HL-60 (cell line): Measurements from ENCODE around the gene ZBTB2.

Experiments
- DNase-seq, 2 experiments: peaks; one replicate each; pipeline ENCODE4 v3.0.0-alpha.2; 2010 to 2020; ENCODE audit warnings: low read depth in 1 of 2, low spot score in 1 of 2
- H3K27ac ChIP-seq: fragments of 250-450 bp; sonication (Bioruptor Pico); replicated peaks from 2 replicates; pipeline ENCODE4 v1.5.1; 2020; ENCODE audit warnings: mild to moderate bottlenecking, moderate library complexity
- H3K27me3 ChIP-seq: fragments of 250-450 bp; sonication (Bioruptor Pico); 2 replicates; pipeline ENCODE4 v1.5.1; 2021; ENCODE audit warnings: mild to moderate bottlenecking, moderate library complexity; ENCODE audit not compliant: insufficient read depth, poor library complexity, severe bottlenecking
- H3K4me3 ChIP-seq: replicated peaks from 2 replicates; pipeline ENCODE4 v1.5.1; 2011; ENCODE audit warnings: mild to moderate bottlenecking, control low read depth, low read length; ENCODE audit not compliant: insufficient read depth
- GABPA ChIP-seq: IDR thresholded peaks from 2 replicates; pipeline ENCODE4 v1.6.1; 2012; ENCODE audit warnings: low read depth
- POLR2AphosphoS5 ChIP-seq: IDR thresholded peaks from 2 replicates; pipeline ENCODE4 v1.6.1; 2012; ENCODE audit warnings: low read depth
- SPI1 ChIP-seq: IDR thresholded peaks from 2 replicates; pipeline ENCODE4 v1.6.1; 2012; ENCODE audit warnings: low read depth, mild to moderate bottlenecking, borderline replicate concordance
- TF ChIP-seq, protein P1 (sequence below): IDR thresholded peaks from one replicate; pipeline ENCODE4 v1.5.1; 2011; ENCODE audit warnings: low read length, control low read depth, inconsistent platforms; ENCODE audit not compliant: insufficient read depth
- TF ChIP-seq, protein P2 (sequence below): IDR thresholded peaks from 2 replicates; pipeline ENCODE4 v1.6.1; 2012; ENCODE audit warnings: low read depth; ENCODE audit not compliant: insufficient replicate concordance

ZBTB2 gene

GRCh38 chr6:151320140-151320539 is 71.2 kb downstream of the ZBTB2 start:
- Histone ChIP-seq H3K27ac (no peak overlapping the region), H3K27me3 (peaks cover 8% of the 10 kb centered on the region), H3K4me3 (no peak overlapping the region)
- TF ChIP-seq, protein P1, sequence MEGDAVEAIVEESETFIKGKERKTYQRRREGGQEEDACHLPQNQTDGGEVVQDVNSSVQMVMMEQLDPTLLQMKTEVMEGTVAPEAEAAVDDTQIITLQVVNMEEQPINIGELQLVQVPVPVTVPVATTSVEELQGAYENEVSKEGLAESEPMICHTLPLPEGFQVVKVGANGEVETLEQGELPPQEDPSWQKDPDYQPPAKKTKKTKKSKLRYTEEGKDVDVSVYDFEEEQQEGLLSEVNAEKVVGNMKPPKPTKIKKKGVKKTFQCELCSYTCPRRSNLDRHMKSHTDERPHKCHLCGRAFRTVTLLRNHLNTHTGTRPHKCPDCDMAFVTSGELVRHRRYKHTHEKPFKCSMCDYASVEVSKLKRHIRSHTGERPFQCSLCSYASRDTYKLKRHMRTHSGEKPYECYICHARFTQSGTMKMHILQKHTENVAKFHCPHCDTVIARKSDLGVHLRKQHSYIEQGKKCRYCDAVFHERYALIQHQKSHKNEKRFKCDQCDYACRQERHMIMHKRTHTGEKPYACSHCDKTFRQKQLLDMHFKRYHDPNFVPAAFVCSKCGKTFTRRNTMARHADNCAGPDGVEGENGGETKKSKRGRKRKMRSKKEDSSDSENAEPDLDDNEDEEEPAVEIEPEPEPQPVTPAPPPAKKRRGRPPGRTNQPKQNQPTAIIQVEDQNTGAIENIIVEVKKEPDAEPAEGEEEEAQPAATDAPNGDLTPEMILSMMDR, result no peak
- TF ChIP-seq SPI1, result no peak
- no peak for TF ChIP-seq POLR2AphosphoS5
- TF ChIP-seq, protein P2, sequence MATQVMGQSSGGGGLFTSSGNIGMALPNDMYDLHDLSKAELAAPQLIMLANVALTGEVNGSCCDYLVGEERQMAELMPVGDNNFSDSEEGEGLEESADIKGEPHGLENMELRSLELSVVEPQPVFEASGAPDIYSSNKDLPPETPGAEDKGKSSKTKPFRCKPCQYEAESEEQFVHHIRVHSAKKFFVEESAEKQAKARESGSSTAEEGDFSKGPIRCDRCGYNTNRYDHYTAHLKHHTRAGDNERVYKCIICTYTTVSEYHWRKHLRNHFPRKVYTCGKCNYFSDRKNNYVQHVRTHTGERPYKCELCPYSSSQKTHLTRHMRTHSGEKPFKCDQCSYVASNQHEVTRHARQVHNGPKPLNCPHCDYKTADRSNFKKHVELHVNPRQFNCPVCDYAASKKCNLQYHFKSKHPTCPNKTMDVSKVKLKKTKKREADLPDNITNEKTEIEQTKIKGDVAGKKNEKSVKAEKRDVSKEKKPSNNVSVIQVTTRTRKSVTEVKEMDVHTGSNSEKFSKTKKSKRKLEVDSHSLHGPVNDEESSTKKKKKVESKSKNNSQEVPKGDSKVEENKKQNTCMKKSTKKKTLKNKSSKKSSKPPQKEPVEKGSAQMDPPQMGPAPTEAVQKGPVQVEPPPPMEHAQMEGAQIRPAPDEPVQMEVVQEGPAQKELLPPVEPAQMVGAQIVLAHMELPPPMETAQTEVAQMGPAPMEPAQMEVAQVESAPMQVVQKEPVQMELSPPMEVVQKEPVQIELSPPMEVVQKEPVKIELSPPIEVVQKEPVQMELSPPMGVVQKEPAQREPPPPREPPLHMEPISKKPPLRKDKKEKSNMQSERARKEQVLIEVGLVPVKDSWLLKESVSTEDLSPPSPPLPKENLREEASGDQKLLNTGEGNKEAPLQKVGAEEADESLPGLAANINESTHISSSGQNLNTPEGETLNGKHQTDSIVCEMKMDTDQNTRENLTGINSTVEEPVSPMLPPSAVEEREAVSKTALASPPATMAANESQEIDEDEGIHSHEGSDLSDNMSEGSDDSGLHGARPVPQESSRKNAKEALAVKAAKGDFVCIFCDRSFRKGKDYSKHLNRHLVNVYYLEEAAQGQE, result no peak
- TF ChIP-seq GABPA, result no peak
- no peak for DNase-seq

- TF ChIP-seq POLR2AphosphoS5, result no peak
- TF ChIP-seq SPI1, result no peak
- TF ChIP-seq, protein P2, result no peak
- no peak for TF ChIP-seq GABPA
- TF ChIP-seq, protein P1, result no peak
Observed at GRCh38 chr6:151317995-151318365, 73.4 kb downstream of the ZBTB2 start.

GRCh38 chr6:151317103-151317994 is 74.0 kb downstream of the ZBTB2 start:
- Histone ChIP-seq H3K27ac (no peak overlapping the region), H3K27me3 (no peaks in the 10 kb centered on the region), H3K4me3 (no peak overlapping the region)
- TF ChIP-seq, protein P1, result no peak
- TF ChIP-seq, protein P2, result no peak
- TF ChIP-seq GABPA (no peak), POLR2AphosphoS5 (no peak), SPI1 (no peak)
- DNase-seq, result no peak

More at GRCh38 chr6:151317995-151318365, 73.4 kb downstream of the ZBTB2 start:
- Histone ChIP-seq H3K27me3 (no peaks in the 10 kb centered on the region), H3K4me3 (no peak overlapping the region), H3K27ac (no peak overlapping the region)
- no peak for DNase-seq
